Neural cell (in vitro differentiated cells): ENCODE results near the gene DLEU7. TPM values are rescaled to one million over a fixed set of nuclear protein-coding genes. Genes with fewer than 3 reads are reported as not detected.
A peak's percentile ranks its signal among the peaks of the same experiment; 100 is the strongest.

Experiments
- H2AFZ ChIP-seq: fragments of 200-600, 300-800 bp; sonication (generic), shearing (Covaris generic); 2 replicates; pipeline ENCODE4 v1.6.0; 2014; ENCODE audit warnings: low read depth, mild to moderate bottlenecking, antibody characterized with exemption, low read length, moderate library complexity
- H3F3A ChIP-seq: fragments of 200-600 bp; shearing (Covaris generic); 2 replicates; pipeline ENCODE4 v1.6.1; 2016; ENCODE audit warnings: mild to moderate bottlenecking, moderate library complexity, mixed read lengths, antibody characterized with exemption, low read length; ENCODE audit not compliant: insufficient read depth, poor library complexity, severe bottlenecking
- H3K27ac ChIP-seq: fragments of 200-600, 300-800 bp; sonication (generic), shearing (Covaris generic); 2 replicates; pipeline ENCODE4 v1.5.1; 2014; ENCODE audit warnings: mild to moderate bottlenecking, low read length, moderate library complexity
- H3K27me3 ChIP-seq: fragments of 300-800, 200-600 bp; sonication (generic), shearing (Covaris generic); 2 replicates; pipeline ENCODE4 v1.6.0; 2014; ENCODE audit warnings: mild to moderate bottlenecking, low read depth, low read length, moderate library complexity; ENCODE audit not compliant: insufficient read depth
- H3K36me3 ChIP-seq: fragments of 300-800, 200-600 bp; sonication (generic), shearing (Covaris generic); 2 replicates; pipeline ENCODE4 v1.5.1; 2014; ENCODE audit warnings: mild to moderate bottlenecking, antibody characterized with exemption, low read length, moderate library complexity; ENCODE audit not compliant: insufficient read depth
- H3K4me2 ChIP-seq: fragments of 300-800, 200-600 bp; sonication (generic), shearing (Covaris generic); 2 replicates; pipeline ENCODE4 v1.6.0; 2014; ENCODE audit warnings: mild to moderate bottlenecking, low read length
- H3K4me3 ChIP-seq: fragments of 300-800, 200-600 bp; sonication (generic), shearing (Covaris generic); 2 replicates; pipeline ENCODE4 v1.5.1; 2014; ENCODE audit warnings: mild to moderate bottlenecking, low read length, moderate library complexity
- H3K79me2 ChIP-seq: fragments of 200-600 bp; shearing (Covaris generic); replicated peaks from 2 replicates; pipeline ENCODE4 v1.6.0; 2014; ENCODE audit warnings: mild to moderate bottlenecking, low read length, moderate library complexity; ENCODE audit not compliant: insufficient read depth
- H3K9ac ChIP-seq: fragments of 300-800, 200-600 bp; sonication (generic), shearing (Covaris generic); 2 replicates; pipeline ENCODE4 v1.6.1; 2016; ENCODE audit warnings: mild to moderate bottlenecking, low read length, mixed read lengths
- H3K9me2 ChIP-seq: fragments of 200-600 bp; shearing (Covaris generic); 2 replicates; pipeline ENCODE4 v1.6.1; 2016; ENCODE audit warnings: mild to moderate bottlenecking, low read length, mixed read lengths; ENCODE audit not compliant: insufficient read depth
- H3K9me3 ChIP-seq: fragments of 200-600, 300-800 bp; sonication (generic), shearing (Covaris generic); 2 replicates; pipeline ENCODE4 v1.6.1; 2016; ENCODE audit warnings: mild to moderate bottlenecking, mixed run types, low read length, moderate library complexity, mixed read lengths
- H4K20me1 ChIP-seq: fragments of 200-600 bp; shearing (Covaris generic); 2 replicates; pipeline ENCODE4 v1.6.1; 2016; ENCODE audit warnings: mild to moderate bottlenecking, mixed run types; ENCODE audit not compliant: insufficient read depth
- EP300 ChIP-seq: fragments of 450-650 bp; conservative IDR thresholded peaks from 2 replicates; pipeline ENCODE4 v1.6.1; 2014; ENCODE audit warnings: antibody characterized with exemption, mild to moderate bottlenecking, moderate library complexity; ENCODE audit not compliant: poor library complexity, severe bottlenecking
- EZH2 ChIP-seq: fragments of 200-600, 300-800 bp; shearing (Covaris generic), sonication (generic); IDR thresholded peaks from 2 replicates; pipeline ENCODE4 v1.6.1; 2014; ENCODE audit warnings: antibody characterized with exemption, low read length, borderline replicate concordance, mild to moderate bottlenecking; ENCODE audit not compliant: insufficient read depth, poor library complexity, severe bottlenecking
- MXI1 ChIP-seq: fragments of 450-650 bp; conservative IDR thresholded peaks from 2 replicates; pipeline ENCODE4 v1.6.1; 2014; ENCODE audit warnings: antibody characterized with exemption, mild to moderate bottlenecking; ENCODE audit not compliant: poor library complexity, severe bottlenecking
- POLR2AphosphoS5 ChIP-seq: IDR thresholded peaks from 2 replicates; pipeline ENCODE4 v1.6.1; 2012
- RAD21 ChIP-seq: fragments of 450-650 bp; conservative IDR thresholded peaks from 2 replicates; pipeline ENCODE4 v1.6.1; 2014; ENCODE audit warnings: antibody characterized with exemption, mild to moderate bottlenecking, moderate library complexity
- SMC3 ChIP-seq: fragments of 450-650 bp; conservative IDR thresholded peaks from 2 replicates; pipeline ENCODE4 v1.6.1; 2014; ENCODE audit warnings: antibody characterized with exemption, mild to moderate bottlenecking, moderate library complexity; ENCODE audit not compliant: poor library complexity
- TAF1 ChIP-seq: IDR thresholded peaks from 2 replicates; pipeline ENCODE4 v1.6.1; 2012; ENCODE audit warnings: low read depth
- polyA minus RNA-seq: library from RNA; depleted of rRNA, polyadenylated mRNA; stranded (reverse); fragments of >200 nt; gene quantifications from 2 replicates; pipeline ENCODE4 v1.2.3, GENCODE V29; 2014
- polyA plus RNA-seq: library from polyadenylated mRNA; depleted of rRNA; stranded (reverse); fragments of >200 nt; gene quantifications from 2 replicates; pipeline ENCODE4 v1.2.3, GENCODE V29; 2014
- TF ChIP-seq, protein P1 (sequence below): IDR thresholded peaks from 2 replicates; pipeline ENCODE4 v1.6.1; 2012; ENCODE audit warnings: borderline replicate concordance
- TF ChIP-seq, protein P2 (sequence below): fragments of 450-650 bp; IDR thresholded peaks from 2 replicates; pipeline ENCODE4 v1.5.1; 2014; ENCODE audit warnings: antibody characterized with exemption, mild to moderate bottlenecking, moderate library complexity; ENCODE audit not compliant: poor library complexity, severe bottlenecking

DLEU7 gene
- polyA plus RNA-seq, result 0.26 and 0.76 TPM in 2 replicates
- polyA minus RNA-seq, result 0.73 and 1.0 TPM in 2 replicates

DNA sequence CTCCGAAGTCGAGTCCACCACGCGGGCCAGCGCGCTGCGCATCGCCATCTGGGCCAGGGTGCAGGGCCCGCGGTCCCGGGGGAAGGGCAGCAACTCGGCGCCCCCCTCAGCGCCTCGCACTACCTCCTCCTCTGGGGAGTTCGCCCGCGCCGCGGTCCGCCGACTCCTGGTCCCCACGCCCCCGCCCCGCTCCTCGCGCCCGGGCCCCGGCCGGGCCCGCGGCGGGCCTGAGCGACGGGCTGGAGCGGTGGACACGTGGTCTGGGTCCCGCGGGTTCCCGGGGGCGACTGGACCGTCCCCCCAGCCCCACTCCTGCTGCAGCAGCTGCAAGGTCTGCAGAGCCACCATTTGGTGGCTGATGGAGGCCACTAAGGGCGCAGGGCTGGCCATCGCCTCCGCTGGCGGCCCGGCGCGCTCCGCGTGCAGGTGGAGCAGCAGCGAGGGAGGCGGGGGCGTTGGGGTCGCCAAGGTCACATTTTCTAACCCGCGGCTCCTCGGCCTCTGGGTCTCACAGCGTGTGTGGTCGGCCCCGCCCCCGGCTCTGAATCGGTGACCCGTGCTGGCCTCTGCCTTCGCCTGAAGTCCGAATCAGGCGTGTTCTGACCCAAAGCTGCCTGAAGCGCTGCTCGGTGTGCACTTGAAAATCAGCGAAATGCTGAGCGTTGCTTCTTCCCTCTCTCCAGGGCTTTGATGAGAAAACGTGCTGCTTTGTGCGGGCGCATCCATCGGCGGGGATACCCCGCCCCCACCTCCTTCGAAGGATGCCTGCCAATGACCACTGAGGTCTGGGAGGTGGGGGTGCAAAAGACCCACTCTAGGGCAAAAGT lies at the start of gene DLEU7:
TSS of gene DLEU7 (minus strand) at position 436 of the 827 bp plus-strand sequence. CDS start at position 390, 46 bp downstream.
- H3K27ac ChIP-seq, result no peak within 1 kb of the TSS
- no peaks in the 10 kb centered on the region for H3K36me3 ChIP-seq
- H3K4me3 ChIP-seq, result peak within 1 kb of the TSS; percentile 64
- no peaks in the 10 kb centered on the region for H4K20me1 ChIP-seq
- H3K9me3 ChIP-seq, result no peaks in the 10 kb centered on the region
- H3K4me2 ChIP-seq, result no peak within 1 kb of the TSS
- H3K79me2 ChIP-seq, result no peaks in the 10 kb centered on the region
- H3K9ac ChIP-seq, result peak within 1 kb of the TSS; percentile 33
- H3F3A ChIP-seq, result no peaks in the 10 kb centered on the region
- peaks cover 24% of the 10 kb centered on the region for H3K27me3 ChIP-seq
- no peaks in the 10 kb centered on the region for H3K9me2 ChIP-seq
- TF ChIP-seq MXI1 (peak; percentile 45), POLR2AphosphoS5 (no peak), EP300 (no peak), SMC3 (peak; percentile 9)
- TF ChIP-seq, protein P1, sequence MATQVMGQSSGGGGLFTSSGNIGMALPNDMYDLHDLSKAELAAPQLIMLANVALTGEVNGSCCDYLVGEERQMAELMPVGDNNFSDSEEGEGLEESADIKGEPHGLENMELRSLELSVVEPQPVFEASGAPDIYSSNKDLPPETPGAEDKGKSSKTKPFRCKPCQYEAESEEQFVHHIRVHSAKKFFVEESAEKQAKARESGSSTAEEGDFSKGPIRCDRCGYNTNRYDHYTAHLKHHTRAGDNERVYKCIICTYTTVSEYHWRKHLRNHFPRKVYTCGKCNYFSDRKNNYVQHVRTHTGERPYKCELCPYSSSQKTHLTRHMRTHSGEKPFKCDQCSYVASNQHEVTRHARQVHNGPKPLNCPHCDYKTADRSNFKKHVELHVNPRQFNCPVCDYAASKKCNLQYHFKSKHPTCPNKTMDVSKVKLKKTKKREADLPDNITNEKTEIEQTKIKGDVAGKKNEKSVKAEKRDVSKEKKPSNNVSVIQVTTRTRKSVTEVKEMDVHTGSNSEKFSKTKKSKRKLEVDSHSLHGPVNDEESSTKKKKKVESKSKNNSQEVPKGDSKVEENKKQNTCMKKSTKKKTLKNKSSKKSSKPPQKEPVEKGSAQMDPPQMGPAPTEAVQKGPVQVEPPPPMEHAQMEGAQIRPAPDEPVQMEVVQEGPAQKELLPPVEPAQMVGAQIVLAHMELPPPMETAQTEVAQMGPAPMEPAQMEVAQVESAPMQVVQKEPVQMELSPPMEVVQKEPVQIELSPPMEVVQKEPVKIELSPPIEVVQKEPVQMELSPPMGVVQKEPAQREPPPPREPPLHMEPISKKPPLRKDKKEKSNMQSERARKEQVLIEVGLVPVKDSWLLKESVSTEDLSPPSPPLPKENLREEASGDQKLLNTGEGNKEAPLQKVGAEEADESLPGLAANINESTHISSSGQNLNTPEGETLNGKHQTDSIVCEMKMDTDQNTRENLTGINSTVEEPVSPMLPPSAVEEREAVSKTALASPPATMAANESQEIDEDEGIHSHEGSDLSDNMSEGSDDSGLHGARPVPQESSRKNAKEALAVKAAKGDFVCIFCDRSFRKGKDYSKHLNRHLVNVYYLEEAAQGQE, result no peak
- H2AFZ ChIP-seq, result peak within 1 kb of the TSS; percentile 31

DNA sequence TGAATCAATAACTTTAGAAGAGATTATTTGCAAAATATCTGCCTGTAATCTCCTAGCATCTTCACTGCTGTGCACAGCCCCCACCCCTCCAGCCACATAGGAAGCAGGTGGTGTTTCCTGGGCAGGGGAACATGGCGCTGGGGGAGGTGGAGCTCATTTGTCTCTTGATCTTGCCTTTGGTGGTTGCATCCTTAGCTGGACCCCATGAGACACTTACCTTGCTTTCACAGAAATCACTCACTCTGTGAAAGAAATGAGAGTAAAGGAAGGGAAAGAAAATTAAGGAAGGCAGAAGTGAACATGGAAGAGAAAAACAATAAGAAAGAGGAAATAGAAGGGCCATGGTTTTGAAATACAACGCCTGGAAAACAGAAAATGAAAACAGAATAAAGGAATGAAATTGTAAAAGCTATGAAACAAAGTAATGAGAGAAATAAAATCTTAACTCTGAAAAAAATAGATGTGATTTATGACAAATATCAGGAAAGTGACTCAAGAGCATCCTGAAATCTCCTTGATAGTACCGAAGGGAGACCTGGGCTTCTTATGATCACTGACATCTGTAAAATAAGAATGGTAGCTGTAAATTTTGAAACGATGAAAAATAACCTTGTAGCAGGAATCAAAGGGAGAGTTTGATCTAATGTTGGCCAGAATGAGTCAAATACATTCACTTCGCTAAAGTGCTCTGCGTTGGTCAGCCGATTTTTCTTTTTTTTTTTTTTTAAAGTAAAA lies 48.9 kb upstream of the DLEU7 start:
- Histone ChIP-seq H3K27me3 (no peaks in the 10 kb centered on the region), H3K9me3 (no peaks in the 10 kb centered on the region), H3K9me2 (no peaks in the 10 kb centered on the region), H2AFZ (no peak overlapping the region), H3K27ac (no peak overlapping the region), H3K79me2 (no peaks in the 10 kb centered on the region), H3K36me3 (no peaks in the 10 kb centered on the region), H3K4me2 (no peak overlapping the region), H4K20me1 (no peaks in the 10 kb centered on the region), H3K4me3 (no peak overlapping the region), H3K9ac (no peak overlapping the region), H3F3A (no peaks in the 10 kb centered on the region)
- TF ChIP-seq SMC3 (no peak), MXI1 (no peak), TAF1 (no peak), POLR2AphosphoS5 (no peak), RAD21 (no peak), EZH2 (no peak), EP300 (no peak)
- TF ChIP-seq, protein P1, result no peak
- TF ChIP-seq, protein P2, sequence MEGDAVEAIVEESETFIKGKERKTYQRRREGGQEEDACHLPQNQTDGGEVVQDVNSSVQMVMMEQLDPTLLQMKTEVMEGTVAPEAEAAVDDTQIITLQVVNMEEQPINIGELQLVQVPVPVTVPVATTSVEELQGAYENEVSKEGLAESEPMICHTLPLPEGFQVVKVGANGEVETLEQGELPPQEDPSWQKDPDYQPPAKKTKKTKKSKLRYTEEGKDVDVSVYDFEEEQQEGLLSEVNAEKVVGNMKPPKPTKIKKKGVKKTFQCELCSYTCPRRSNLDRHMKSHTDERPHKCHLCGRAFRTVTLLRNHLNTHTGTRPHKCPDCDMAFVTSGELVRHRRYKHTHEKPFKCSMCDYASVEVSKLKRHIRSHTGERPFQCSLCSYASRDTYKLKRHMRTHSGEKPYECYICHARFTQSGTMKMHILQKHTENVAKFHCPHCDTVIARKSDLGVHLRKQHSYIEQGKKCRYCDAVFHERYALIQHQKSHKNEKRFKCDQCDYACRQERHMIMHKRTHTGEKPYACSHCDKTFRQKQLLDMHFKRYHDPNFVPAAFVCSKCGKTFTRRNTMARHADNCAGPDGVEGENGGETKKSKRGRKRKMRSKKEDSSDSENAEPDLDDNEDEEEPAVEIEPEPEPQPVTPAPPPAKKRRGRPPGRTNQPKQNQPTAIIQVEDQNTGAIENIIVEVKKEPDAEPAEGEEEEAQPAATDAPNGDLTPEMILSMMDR, result no peak
